ENCODE data around the gene DTX1. TPM values are rescaled to one million over a fixed set of nuclear protein-coding genes. Genes with fewer than 3 reads are reported as not detected.

Gene DTX1
- total and polyA plus RNA-seq, 2 of the 13 experiments (the other 11 are each of a cell fraction or from before 2014, with no cell fraction given), result not detected

DNA sequence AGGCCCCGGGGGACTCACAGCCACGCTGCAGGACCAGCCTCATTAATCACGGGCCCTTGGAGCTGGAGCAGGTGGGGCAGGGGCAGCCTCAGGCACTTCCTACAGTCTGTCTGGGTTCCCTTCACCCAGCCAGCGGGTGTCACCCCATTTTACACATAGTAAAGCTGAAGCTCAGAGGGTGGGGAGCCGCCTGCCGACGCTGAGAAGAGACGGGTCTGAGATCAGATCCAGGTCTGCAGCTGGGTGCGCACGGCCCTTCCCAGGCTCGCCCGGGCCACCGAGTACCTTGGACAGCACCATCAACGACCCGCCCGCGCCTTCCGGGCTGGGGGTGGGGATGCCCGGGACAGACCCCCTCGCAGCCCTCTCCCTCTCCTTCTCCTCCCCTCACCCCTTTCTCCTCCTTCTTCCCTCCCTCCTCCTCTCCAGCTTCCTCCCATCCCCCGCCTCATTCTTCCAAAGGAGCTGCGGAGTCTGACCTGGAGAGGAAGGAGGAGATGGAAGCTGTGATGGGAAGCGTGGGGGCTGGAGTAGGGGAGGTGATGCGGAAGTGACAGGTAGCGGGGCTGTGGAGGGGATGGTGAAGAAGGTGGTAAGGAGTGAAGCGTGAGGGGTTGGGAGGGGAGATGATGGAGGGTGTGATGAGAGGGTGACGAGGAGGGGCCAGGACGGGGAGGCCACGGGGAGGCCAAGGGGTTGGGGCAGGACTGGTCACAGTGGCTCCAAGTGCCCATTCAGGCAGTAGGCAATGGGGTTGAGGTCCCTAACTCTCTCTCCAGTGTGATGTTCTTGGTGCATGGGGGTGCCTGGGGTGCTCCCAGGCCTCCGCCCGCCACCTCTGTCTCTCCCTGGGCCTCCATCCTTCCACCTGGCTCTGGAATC, 8.8 kb downstream of the DTX1 start:
- ATAC-seq, result peak; percentile 55
- Histone ChIP-seq H4K20me1 (ENCODE audit: insufficient read depth, low read length) (no peaks in the 10 kb centered on the region), H3K9ac (ENCODE audit: insufficient read depth, low read depth, low read length) (no peak overlapping the region), H3K4me1 (ENCODE audit: insufficient read depth, low read length) (peaks cover 12% of the 10 kb centered on the region), H3K27me3 (ENCODE audit: control insufficient read depth in 1 of 2, insufficient read depth in 2 of 2, low read length in 2 of 2) (peaks cover 3 to 10% of the 10 kb centered on the region in 2 experiments; a peak in 4 of 5 replicates), H3K27ac (ENCODE audit: extremely low read length, insufficient read depth, low read length) (no peak overlapping the region), H3K79me2 (ENCODE audit: insufficient read depth, low read length) (no peaks in the 10 kb centered on the region), H3K9me3 (ENCODE audit: low read length) (no peaks in the 10 kb centered on the region), H3K36me3 (replicated peaks in 1 of 2; ENCODE audit: control insufficient read depth in 1 of 2, insufficient read depth in 2 of 2, low read length in 2 of 2) (no peaks in the 10 kb centered on the region), H3K4me2 (ENCODE audit: low read depth, low read length) (no peak overlapping the region), H2AFZ (ENCODE audit: low read length) (no peak overlapping the region), H3K4me3 (replicated peaks in 1 of 3; ENCODE audit: insufficient read depth in 1 of 3, low read depth in 2 of 3, low read length in 3 of 3) (no peak overlapping the region)
- 26% methylated on average over 22 of the region's 31 CpGs for WGBS (ENCODE audit: low lambda C conversion rate)
- BruUV-seq (replicated peaks), result no TSS peak
- intact Hi-C loops (cut with micrococcal nuclease; ENCODE audit: unreplicated experiment), result no loop called here
- FAIRE-seq, result no peak
- no peak for DNase-seq (ENCODE audit: low spot score)
- in situ Hi-C loops (cut with HindIII; ENCODE audit: extremely low pct_ligation_motif_present, low pct_unique_long_range_greater_than_20kb), result no loop called here
- ChIA-PET POLR2A (no interaction called here), CTCF (ENCODE audit: low intra/inter-chr PET ratio, low total read pairs) (no interaction called here)
- 0 out of 2 replicates have a peak, but pooled peaks have one; percentile 55 for TF ChIP-seq ZSCAN9 (CRISPR knock-in tag; IDR thresholded peaks at IDR 0.05; ENCODE audit: borderline replicate concordance)
- peak; percentile 55; the same call in 1 of the 2 replicates for TF ChIP-seq ZNF331 (CRISPR knock-in tag; IDR thresholded peaks at IDR 0.05)
- TF ChIP-seq REST (IDR thresholded peaks at IDR 0.05; ENCODE audit: borderline replicate concordance in 1 of 2, low read depth in 1 of 2, low read length in 2 of 2), result peak; percentile 90 to 96
- TF ChIP-seq SIX4 (CRISPR knock-in tag; IDR thresholded peaks at IDR 0.05), result no peak
- TF ChIP-seq MTERF4 (CRISPR knock-in tag; IDR thresholded peaks at IDR 0.05), result no peak
- TF ChIP-seq SAP130 (CRISPR knock-in tag; IDR thresholded peaks at IDR 0.05; ENCODE audit: low read depth), result 0 out of 2 replicates have a peak, but pooled peaks have one; percentile 18
- TF ChIP-seq CHD4 (IDR thresholded peaks at IDR 0.05; ENCODE audit: borderline replicate concordance, low read length), result no peak
- TF ChIP-seq, protein P1, sequence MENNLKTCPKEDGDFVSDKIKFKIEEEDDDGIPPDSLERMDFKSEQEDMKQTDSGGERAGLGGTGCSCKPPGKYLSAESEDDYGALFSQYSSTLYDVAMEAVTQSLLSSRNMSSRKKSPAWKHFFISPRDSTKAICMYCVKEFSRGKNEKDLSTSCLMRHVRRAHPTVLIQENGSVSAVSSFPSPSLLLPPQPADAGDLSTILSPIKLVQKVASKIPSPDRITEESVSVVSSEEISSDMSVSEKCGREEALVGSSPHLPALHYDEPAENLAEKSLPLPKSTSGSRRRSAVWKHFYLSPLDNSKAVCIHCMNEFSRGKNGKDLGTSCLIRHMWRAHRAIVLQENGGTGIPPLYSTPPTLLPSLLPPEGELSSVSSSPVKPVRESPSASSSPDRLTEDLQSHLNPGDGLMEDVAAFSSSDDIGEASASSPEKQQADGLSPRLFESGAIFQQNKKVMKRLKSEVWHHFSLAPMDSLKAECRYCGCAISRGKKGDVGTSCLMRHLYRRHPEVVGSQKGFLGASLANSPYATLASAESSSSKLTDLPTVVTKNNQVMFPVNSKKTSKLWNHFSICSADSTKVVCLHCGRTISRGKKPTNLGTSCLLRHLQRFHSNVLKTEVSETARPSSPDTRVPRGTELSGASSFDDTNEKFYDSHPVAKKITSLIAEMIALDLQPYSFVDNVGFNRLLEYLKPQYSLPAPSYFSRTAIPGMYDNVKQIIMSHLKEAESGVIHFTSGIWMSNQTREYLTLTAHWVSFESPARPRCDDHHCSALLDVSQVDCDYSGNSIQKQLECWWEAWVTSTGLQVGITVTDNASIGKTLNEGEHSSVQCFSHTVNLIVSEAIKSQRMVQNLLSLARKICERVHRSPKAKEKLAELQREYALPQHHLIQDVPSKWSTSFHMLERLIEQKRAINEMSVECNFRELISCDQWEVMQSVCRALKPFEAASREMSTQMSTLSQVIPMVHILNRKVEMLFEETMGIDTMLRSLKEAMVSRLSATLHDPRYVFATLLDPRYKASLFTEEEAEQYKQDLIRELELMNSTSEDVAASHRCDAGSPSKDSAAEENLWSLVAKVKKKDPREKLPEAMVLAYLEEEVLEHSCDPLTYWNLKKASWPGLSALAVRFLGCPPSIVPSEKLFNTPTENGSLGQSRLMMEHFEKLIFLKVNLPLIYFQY (CRISPR knock-in tag; IDR thresholded peaks at IDR 0.05; ENCODE audit: borderline replicate concordance), result peak; percentile 41; the same call in 1 of the 2 replicates
- peak; percentile 56; the same call in 1 of the 2 replicates for TF ChIP-seq ZNF232 (CRISPR knock-in tag; IDR thresholded peaks at IDR 0.05; ENCODE audit: borderline replicate concordance)
- 0 out of 2 replicates have a peak, but pooled peaks have one; percentile 68 for TF ChIP-seq ZNF792 (CRISPR knock-in tag; IDR thresholded peaks at IDR 0.05)
- 0 out of 2 replicates have a peak, but pooled peaks have one; percentile 18 for TF ChIP-seq PITX1 (CRISPR knock-in tag; IDR thresholded peaks at IDR 0.05)
- TF ChIP-seq MTF1 (CRISPR knock-in tag; IDR thresholded peaks at IDR 0.05), result peak; percentile 68
- TF ChIP-seq CREM (IDR thresholded peaks at IDR 0.05), result no peak
- no peak for TF ChIP-seq CREM (CRISPR knock-in tag; IDR thresholded peaks at IDR 0.05)
- peak; percentile 38; the same call in 1 of the 2 replicates for TF ChIP-seq GABPB1 (CRISPR knock-in tag; IDR thresholded peaks at IDR 0.05)
- 0 out of 2 replicates have a peak, but pooled peaks have one; percentile 30 for TF ChIP-seq ZSCAN21 (CRISPR knock-in tag; IDR thresholded peaks at IDR 0.05; ENCODE audit: borderline replicate concordance)

Measured in HepG2 (cell line).